NCI-H69 (cell line): ENCODE data around the gene CELF5.
"Not testable (repeated sequence)": the region's sequence is repeated elsewhere in the genome, so short reads cannot be mapped to it uniquely, and the experiment has no call there.

Source experiments
- DNase-seq: peaks from one replicate; lab custom pipeline; 2025; lab: John Stamatoyannopoulos, UW

The CELF5 gene

GRCh38 chr19:3322199-3322978 is 97.9 kb downstream of the CELF5 start:
- DNase-seq, result no peak

GRCh38 chr19:3323026-3323425 is 98.6 kb downstream of the CELF5 start:
- DNase-seq, result no peak

- DNase-seq, result no peak
Measured at GRCh38 chr19:3323658-3324057, 99.2 kb downstream of the CELF5 start.

- peak; percentile 55 for DNase-seq
Measured at GRCh38 chr19:3324405-3324856, 100.0 kb downstream of the CELF5 start.

GRCh38 chr19:3325451-3325850 is 101.0 kb downstream of the CELF5 start:
- no peak for DNase-seq

GRCh38 chr19:3328743-3329142 is 104.3 kb downstream of the CELF5 start:
- no peak for DNase-seq

GRCh38 chr19:3330047-3330446 is 105.6 kb downstream of the CELF5 start:
- DNase-seq, result no peak

GRCh38 chr19:3332232-3332631 is 107.8 kb downstream of the CELF5 start:
- DNase-seq, result not testable (repeated sequence)

- DNase-seq, result no peak
Measured at GRCh38 chr19:3333020-3333583, 108.6 kb downstream of the CELF5 start.

- DNase-seq, result no peak
Measured at GRCh38 chr19:3333662-3334061, 109.2 kb downstream of the CELF5 start.

- DNase-seq, result not testable (repeated sequence)
Measured at GRCh38 chr19:3334749-3335430, 110.4 kb downstream of the CELF5 start.

GRCh38 chr19:3335431-3336350 is 111.2 kb downstream of the CELF5 start:
- DNase-seq, result no peak

GRCh38 chr19:3336351-3336679 is 111.9 kb downstream of the CELF5 start:
- no peak for DNase-seq

- peak; percentile 90 for DNase-seq
Measured at GRCh38 chr19:3336680-3337523, 112.4 kb downstream of the CELF5 start.

- DNase-seq, result peak; percentile 88
Measured at GRCh38 chr19:3338541-3339181, 114.2 kb downstream of the CELF5 start.

GRCh38 chr19:3340340-3340739 is 115.9 kb downstream of the CELF5 start:
- DNase-seq, result no peak

- DNase-seq, result no peak
Measured at GRCh38 chr19:3342246-3342645, 117.8 kb downstream of the CELF5 start.

GRCh38 chr19:3342962-3343361 is 118.5 kb downstream of the CELF5 start:
- not testable (repeated sequence) for DNase-seq

GRCh38 chr19:3343619-3344502 is 119.4 kb downstream of the CELF5 start:
- DNase-seq, result peak; percentile 61
